Activated naive CD4-positive, alpha-beta T cell treated with anti-CD3 and anti-CD28 coated beads for 36 hours (primary cell): ENCODE measurements around the gene MICU2. TPM values are rescaled to one million over a fixed set of nuclear protein-coding genes. Genes with fewer than 3 reads are reported as not detected.

Source experiments
- CTCF ChIA-PET: fragments of 350-600 bp; sonication (Branson Sonifier 250); formaldehyde crosslinking; loops from one replicate; lab custom pipeline; 2021; ENCODE audit warnings: antibody characterized with exemption; lab: Charles Lee
- DNase-seq: peaks from one replicate; pipeline ENCODE4 v3.0.0-alpha.2; 2020
- H3K27ac Mint-ChIP-seq: one replicate; pipeline ENCODE4 v1.8.0; 2021; ENCODE audit warnings: mild to moderate bottlenecking, mixed read lengths
- H3K27me3 Mint-ChIP-seq: one replicate; pipeline ENCODE4 v1.8.0; 2021; ENCODE audit warnings: low read depth, mixed read lengths
- H3K36me3 Mint-ChIP-seq: one replicate; pipeline ENCODE4 v1.8.0; 2021; ENCODE audit warnings: low read depth, mixed read lengths
- H3K4me1 Mint-ChIP-seq: one replicate; pipeline ENCODE4 v1.8.0; 2021; ENCODE audit warnings: low read depth, mixed read lengths
- H3K4me3 Mint-ChIP-seq: one replicate; pipeline ENCODE4 v1.8.0; 2021; ENCODE audit warnings: mild to moderate bottlenecking, moderate library complexity, mixed read lengths
- H3K9me3 Mint-ChIP-seq: one replicate; pipeline ENCODE4 v1.8.0; 2021; ENCODE audit warnings: mixed read lengths
- intact Hi-C: fragments of 100-400 bp; cut with micrococcal nuclease; formaldehyde crosslinking; loops from one replicate; pipeline ENCODE4 v1.15.1; 2023
- total RNA-seq, 2 experiments: library from RNA; stranded (reverse); gene quantifications; one replicate each; pipeline ENCODE4 v1.2.3, GENCODE V29; 2021

The MICU2 gene
- total RNA-seq, 2 experiments from 2014 or later, result 27.5 to 28.2 TPM

GRCh38 chr13:21541271-21541670 lies 62.7 kb downstream of the MICU2 start:
- Mint-ChIP-seq H3K9me3 (no peaks in the 10 kb centered on the region), H3K27me3 (no peaks in the 10 kb centered on the region), H3K4me1 (peaks cover 29% of the 10 kb centered on the region), H3K27ac (no peak overlapping the region), H3K36me3 (peaks cover 26% of the 10 kb centered on the region), H3K4me3 (no peak overlapping the region)
- DNase-seq, result no peak
- CTCF ChIA-PET, result no interaction called here
- intact Hi-C loops, result no loop called here

GRCh38 chr13:21539687-21540086 lies 64.3 kb downstream of the MICU2 start:
- no peak for DNase-seq
- Mint-ChIP-seq H3K27me3 (no peaks in the 10 kb centered on the region), H3K36me3 (peaks cover 18% of the 10 kb centered on the region), H3K4me3 (no peak overlapping the region), H3K4me1 (peaks cover 27% of the 10 kb centered on the region), H3K9me3 (no peaks in the 10 kb centered on the region), H3K27ac (no peak overlapping the region)
- CTCF ChIA-PET, result interaction anchor here (1.2 kb wide), 1 partner anchor 63 kb away, joined by 3 read pairs; no protein-coding TSS in a partner anchor
- intact Hi-C loops, result no loop called here

GRCh38 chr13:21538753-21539152 lies 65.2 kb downstream of the MICU2 start:
- intact Hi-C loops, result no loop called here
- peaks cover 19% of the 10 kb centered on the region for H3K36me3 Mint-ChIP-seq
- peaks cover 22% of the 10 kb centered on the region for H3K4me1 Mint-ChIP-seq
- DNase-seq, result no peak
- CTCF ChIA-PET, result no interaction called here
- no peaks in the 10 kb centered on the region for H3K9me3 Mint-ChIP-seq
- H3K4me3 Mint-ChIP-seq, result no peak overlapping the region
- H3K27ac Mint-ChIP-seq, result no peak overlapping the region
- H3K27me3 Mint-ChIP-seq, result no peaks in the 10 kb centered on the region

GRCh38 chr13:21538280-21538679 lies 65.7 kb downstream of the MICU2 start:
- no peak overlapping the region for H3K4me3 Mint-ChIP-seq
- H3K27ac Mint-ChIP-seq, result no peak overlapping the region
- H3K27me3 Mint-ChIP-seq, result no peaks in the 10 kb centered on the region
- intact Hi-C loops, result no loop called here
- H3K9me3 Mint-ChIP-seq, result no peaks in the 10 kb centered on the region
- H3K36me3 Mint-ChIP-seq, result peaks cover 19% of the 10 kb centered on the region
- CTCF ChIA-PET, result no interaction called here
- peaks cover 18% of the 10 kb centered on the region for H3K4me1 Mint-ChIP-seq
- DNase-seq, result no peak

GRCh38 chr13:21537105-21537504 lies 66.9 kb downstream of the MICU2 start:
- Mint-ChIP-seq H3K4me3 (no peak overlapping the region), H3K27me3 (no peaks in the 10 kb centered on the region), H3K27ac (no peak overlapping the region), H3K9me3 (no peaks in the 10 kb centered on the region), H3K4me1 (peaks cover 22% of the 10 kb centered on the region), H3K36me3 (peaks cover 21% of the 10 kb centered on the region)
- DNase-seq, result no peak
- CTCF ChIA-PET, result no interaction called here
- intact Hi-C loops, result no loop called here

- Mint-ChIP-seq H3K27ac (no peak overlapping the region), H3K4me1 (peaks cover 27% of the 10 kb centered on the region), H3K9me3 (no peaks in the 10 kb centered on the region), H3K36me3 (peaks cover 22% of the 10 kb centered on the region), H3K27me3 (no peaks in the 10 kb centered on the region), H3K4me3 (no peak overlapping the region)
- no peak for DNase-seq
- CTCF ChIA-PET, result interaction anchor here (0.6 kb wide), 1 partner anchor 269 kb away, joined by 4 read pairs; no protein-coding TSS in a partner anchor
- intact Hi-C loops, result no loop called here
Observed at GRCh38 chr13:21534760-21535159, 69.2 kb downstream of the MICU2 start.

- Mint-ChIP-seq H3K4me1 (peaks cover 20% of the 10 kb centered on the region), H3K36me3 (peaks cover 8% of the 10 kb centered on the region), H3K4me3 (no peak overlapping the region), H3K27me3 (no peaks in the 10 kb centered on the region), H3K9me3 (no peaks in the 10 kb centered on the region), H3K27ac (no peak overlapping the region)
- DNase-seq, result no peak
- CTCF ChIA-PET, result interaction anchor here (0.6 to 0.7 kb wide), 2 partner anchors 106 to 1489 kb away, joined by 3 read pairs; no protein-coding TSS in a partner anchor
- intact Hi-C loops, result no loop called here
Observed at GRCh38 chr13:21531455-21531854, 72.5 kb downstream of the MICU2 start.

GRCh38 chr13:21530656-21531055 lies 73.3 kb downstream of the MICU2 start:
- H3K27ac Mint-ChIP-seq, result no peak overlapping the region
- H3K9me3 Mint-ChIP-seq, result no peaks in the 10 kb centered on the region
- peaks cover 20% of the 10 kb centered on the region for H3K4me1 Mint-ChIP-seq
- H3K36me3 Mint-ChIP-seq, result peaks cover 12% of the 10 kb centered on the region
- DNase-seq, result no peak
- H3K4me3 Mint-ChIP-seq, result no peak overlapping the region
- intact Hi-C loops, result no loop called here
- H3K27me3 Mint-ChIP-seq, result no peaks in the 10 kb centered on the region
- CTCF ChIA-PET, result interaction anchor here (0.6 kb wide), 1 partner anchor 1490 kb away, joined by 3 read pairs; no protein-coding TSS in a partner anchor

- H3K4me1 Mint-ChIP-seq, result peaks cover 20% of the 10 kb centered on the region
- H3K27me3 Mint-ChIP-seq, result no peaks in the 10 kb centered on the region
- H3K4me3 Mint-ChIP-seq, result no peak overlapping the region
- peaks cover 11% of the 10 kb centered on the region for H3K36me3 Mint-ChIP-seq
- no peak overlapping the region for H3K27ac Mint-ChIP-seq
- no peaks in the 10 kb centered on the region for H3K9me3 Mint-ChIP-seq
- CTCF ChIA-PET, result interaction anchor here (0.6 kb wide), 1 partner anchor 107 kb away, joined by 3 read pairs; no protein-coding TSS in a partner anchor
- intact Hi-C loops, result no loop called here
- DNase-seq, result no peak
Observed at GRCh38 chr13:21529146-21529893, 74.7 kb downstream of the MICU2 start.

GRCh38 chr13:21528616-21529015 lies 75.4 kb downstream of the MICU2 start:
- no peak for DNase-seq
- Mint-ChIP-seq H3K4me1 (peaks cover 20% of the 10 kb centered on the region), H3K27ac (no peak overlapping the region), H3K27me3 (no peaks in the 10 kb centered on the region), H3K36me3 (peaks cover 13% of the 10 kb centered on the region), H3K4me3 (no peak overlapping the region), H3K9me3 (no peaks in the 10 kb centered on the region)
- intact Hi-C loops, result no loop called here
- CTCF ChIA-PET, result interaction anchor here (0.6 kb wide), 1 partner anchor 28 kb away, joined by 3 read pairs; no protein-coding TSS in a partner anchor

- peaks cover 14% of the 10 kb centered on the region for H3K4me1 Mint-ChIP-seq
Observed at GRCh38 chr13:21526707-21527540, 77.0 kb downstream of the MICU2 start.

GRCh38 chr13:21522847-21523246 lies 81.1 kb downstream of the MICU2 start:
- Mint-ChIP-seq H3K27me3 (no peaks in the 10 kb centered on the region), H3K4me1 (peaks cover 2% of the 10 kb centered on the region), H3K27ac (no peak overlapping the region), H3K4me3 (no peak overlapping the region), H3K36me3 (peaks cover 28% of the 10 kb centered on the region), H3K9me3 (no peaks in the 10 kb centered on the region)
- CTCF ChIA-PET, result no interaction called here
- intact Hi-C loops, result no loop called here
- no peak for DNase-seq

More at GRCh38 chr13:21526707-21527540, 77.0 kb downstream of the MICU2 start:
- H3K9me3 Mint-ChIP-seq, result no peaks in the 10 kb centered on the region
- intact Hi-C loops, result no loop called here
- CTCF ChIA-PET, result no interaction called here
- DNase-seq, result no peak
- no peak overlapping the region for H3K4me3 Mint-ChIP-seq
- no peaks in the 10 kb centered on the region for H3K27me3 Mint-ChIP-seq
- H3K36me3 Mint-ChIP-seq, result peaks cover 15% of the 10 kb centered on the region
- no peak overlapping the region for H3K27ac Mint-ChIP-seq
